Stimulated activated CD4-positive, alpha-beta T cell treated with anti-CD3 and anti-CD28 coated beads, TNF-alpha, amount 100 ng/mL, for 4 hours (primary cell): ENCODE measurements around the gene TMC7.

Experiments
- DNase-seq, 3 experiments: peaks; one replicate each; pipeline ENCODE4 v3.0.0-alpha.2; 2020; ENCODE audit warnings: low read depth in 3 of 3

TMC7 gene

DNA sequence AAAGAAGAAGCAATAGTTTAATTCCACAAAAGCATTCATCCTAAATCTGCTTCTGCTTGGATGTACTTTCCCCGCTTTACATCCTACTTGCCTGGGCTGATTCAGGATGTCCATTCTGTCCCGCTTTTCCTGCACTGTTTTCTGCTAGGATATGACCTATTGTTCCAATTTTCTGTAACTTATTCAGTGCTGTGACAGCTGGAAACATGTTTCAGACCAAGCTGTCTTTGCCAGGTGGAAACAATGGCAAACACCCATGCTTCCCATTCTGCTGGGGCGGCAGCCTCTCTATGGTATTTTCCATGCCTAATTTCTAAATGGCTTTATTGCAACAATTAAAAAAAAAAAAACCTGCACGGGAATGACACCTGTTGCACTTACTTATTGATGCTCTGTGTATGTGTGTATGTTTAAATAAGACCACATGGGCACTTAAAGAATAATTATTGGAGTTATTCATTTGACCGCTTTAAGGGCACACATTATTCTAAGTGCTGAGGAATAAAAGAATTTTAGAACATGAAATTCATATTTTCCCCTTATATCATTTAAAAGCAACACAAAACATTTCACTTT, 104.7 kb downstream of the TMC7 start:
- DNase-seq = no peak

DNA sequence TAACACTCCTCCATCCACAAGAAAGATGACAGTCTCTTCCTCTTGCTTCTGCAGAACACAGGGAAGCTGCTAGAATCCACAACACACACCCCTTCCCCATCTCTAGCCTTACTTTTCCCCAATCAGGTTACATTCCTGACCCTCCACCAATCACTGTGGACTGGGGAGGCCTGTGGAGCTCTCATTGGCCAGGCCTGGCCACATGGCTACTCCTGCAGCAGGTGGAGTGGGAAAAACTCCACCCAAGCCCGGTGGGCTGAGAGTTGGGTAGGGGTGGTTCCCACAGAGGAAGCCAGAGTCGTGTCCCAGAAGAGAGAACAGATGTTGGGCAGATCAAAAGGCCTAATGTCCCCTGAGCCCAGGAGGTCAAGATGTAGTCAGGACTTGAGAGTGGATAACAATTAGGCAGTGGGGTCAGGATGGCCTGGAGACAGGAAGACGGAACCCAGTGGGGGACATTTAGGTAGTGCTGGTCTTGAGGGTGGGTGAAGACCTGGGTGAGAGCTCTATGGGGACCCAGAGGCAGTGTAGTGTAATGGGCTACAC, 105.7 kb downstream of the TMC7 start:
- no peak for DNase-seq

DNA sequence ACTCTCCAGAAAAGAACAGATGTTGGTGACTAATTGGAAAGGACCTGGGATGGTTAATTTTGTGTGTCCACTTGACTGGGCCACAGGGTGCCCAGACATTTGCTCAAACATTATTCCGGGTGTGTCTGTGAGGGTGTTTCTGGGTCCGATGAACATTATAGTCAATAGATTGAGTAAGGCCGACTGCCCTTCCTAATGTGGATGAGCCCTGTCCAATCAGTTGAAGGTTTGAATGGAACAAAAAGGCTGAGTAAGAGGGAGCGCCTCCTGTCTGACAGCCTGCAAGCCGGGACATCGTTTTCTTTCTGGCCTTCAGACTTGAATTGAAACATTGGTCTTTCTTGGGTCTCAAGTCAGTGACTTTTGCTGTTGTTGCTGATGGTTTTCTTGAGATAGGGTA, 107.2 kb downstream of the TMC7 start:
- no peak for DNase-seq

DNA sequence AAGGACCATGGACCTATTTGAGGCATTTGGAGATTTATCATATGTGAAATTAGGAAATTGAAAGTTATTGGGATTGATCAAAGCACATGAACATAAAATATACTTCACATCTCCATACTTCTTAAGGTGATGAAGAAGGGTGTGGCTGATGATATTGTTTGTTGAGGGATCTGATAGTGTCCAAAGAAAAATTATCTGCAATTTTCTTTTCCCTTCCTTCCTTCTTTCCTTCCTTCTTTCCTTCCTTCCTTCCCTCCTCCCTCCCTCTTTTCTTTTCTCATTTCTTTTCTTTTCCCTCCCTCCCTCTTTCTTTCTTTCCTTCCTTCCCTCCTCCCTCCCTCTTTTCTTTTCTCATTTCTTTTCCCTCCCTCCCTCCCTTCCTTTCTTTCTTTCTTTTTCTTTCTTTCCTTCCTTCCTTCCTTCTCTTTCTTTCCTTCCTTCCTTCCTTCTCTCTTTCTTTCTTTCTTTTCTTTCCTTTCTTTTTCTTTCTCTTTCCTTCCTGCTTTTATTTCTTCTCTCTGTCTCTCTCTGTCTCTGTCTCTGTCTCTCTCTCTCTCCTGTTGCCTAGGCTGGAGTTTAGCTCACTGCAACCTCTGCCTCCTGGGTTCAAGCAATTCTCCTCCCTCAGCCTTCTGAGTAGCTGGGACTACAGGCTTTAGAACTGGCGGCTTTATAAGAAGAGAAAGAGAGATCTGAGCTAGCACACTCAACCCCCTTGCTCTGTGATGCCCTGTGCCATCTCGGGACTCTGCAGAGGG, 109.1 kb downstream of the TMC7 start:
- DNase-seq = no peak

DNA sequence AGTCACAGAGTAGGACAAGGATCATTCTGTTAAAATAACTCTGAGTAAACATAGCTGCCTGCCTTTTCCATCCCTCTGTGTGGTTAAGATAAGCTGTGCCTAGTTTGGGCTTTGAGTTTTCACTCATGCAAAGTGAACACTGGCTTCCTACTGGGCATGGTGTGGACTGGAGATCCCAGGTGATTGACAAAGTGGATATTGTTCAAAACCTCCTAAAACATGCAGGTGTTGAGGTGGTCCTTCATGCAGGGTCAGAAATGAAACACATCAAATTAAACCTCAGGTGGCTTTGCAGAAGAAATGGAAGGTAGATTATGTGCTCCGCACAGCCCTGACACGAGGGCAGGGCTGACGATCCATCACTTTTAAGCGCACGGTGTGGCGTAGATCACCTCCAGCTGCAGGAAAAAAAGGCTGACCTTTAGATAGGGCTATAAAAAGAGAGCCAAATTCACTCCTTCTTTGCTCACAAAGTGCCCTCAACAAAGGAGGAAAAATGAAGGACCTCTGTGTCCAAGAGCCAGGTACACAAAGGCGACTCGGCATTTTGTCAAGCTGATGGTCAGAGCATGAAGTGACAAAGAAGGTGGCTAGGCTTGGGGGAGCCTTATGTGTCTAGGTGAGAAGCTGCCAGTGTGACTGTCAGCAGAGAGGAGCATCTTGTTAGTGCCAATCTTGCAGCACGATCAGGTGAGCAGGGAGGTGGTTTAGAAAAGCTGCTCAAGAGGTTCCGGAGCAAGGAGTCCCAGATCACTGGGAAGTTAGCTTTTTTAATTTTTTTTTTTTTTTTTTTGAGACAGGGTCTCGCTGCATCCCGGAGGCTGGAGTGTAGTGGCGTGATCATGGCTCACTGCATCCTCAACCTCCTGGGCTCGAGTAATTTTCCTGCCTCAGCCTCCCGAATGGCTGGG, 110.2 kb downstream of the TMC7 start:
- DNase-seq = no peak

DNA sequence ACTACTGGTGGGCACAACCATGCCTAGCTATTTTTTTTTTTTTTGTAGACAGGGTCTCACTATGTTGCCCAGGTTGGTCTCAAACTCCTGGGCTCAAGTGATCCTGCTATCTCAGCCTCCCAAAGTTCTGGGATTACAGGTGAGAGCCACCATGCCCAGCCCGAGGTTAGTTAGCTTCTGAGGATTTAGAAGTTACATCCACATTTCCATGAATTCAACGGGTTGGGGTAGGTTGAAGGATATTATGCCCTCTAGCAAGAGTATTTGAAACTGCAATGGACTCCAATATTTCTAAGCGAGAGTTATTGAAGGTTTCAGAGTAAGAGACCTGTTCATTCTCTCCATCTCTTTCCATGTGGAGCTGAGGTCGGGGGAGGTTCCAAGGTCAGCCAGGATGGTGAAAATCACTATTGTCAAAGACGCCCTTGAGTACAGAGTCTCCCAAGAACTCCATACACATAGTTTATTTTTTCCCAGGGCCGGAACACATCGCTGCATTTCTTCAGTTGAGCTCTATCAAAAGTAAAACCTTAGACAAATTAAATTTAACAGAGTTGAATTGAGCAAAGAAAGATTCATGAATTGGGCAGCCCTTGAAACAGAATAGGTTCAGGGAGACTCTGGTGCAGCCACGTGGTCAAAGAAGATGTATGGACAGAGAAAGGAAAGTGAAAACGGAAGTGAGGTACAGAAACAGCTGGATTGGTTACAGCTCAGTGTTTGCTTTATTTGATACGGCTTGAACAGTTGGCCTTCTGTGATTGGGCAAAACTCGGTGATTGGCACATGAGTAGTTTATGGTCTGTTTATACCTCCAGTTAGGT, 111.0 kb downstream of the TMC7 start:
- DNase-seq = no peak

DNA sequence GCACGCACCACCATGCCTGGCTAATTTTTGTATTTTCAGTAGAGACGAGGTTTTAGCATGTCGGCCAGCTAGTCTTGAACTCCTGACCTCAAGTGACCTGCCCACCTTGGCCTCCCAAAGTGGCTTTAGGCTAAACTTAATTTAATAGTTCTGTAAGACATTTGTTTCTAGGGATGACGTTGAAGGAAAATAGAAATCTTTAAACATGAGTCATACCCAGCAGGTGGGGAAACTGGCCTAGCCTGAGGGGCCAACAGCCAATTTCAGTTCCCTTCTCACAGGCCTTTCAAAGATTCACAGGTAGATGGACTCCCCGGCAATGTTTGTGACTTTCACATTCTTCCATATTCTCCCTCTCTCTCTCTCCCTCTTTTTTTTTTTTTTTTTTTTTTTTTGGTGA, 111.9 kb downstream of the TMC7 start:
- DNase-seq = no peak

DNA sequence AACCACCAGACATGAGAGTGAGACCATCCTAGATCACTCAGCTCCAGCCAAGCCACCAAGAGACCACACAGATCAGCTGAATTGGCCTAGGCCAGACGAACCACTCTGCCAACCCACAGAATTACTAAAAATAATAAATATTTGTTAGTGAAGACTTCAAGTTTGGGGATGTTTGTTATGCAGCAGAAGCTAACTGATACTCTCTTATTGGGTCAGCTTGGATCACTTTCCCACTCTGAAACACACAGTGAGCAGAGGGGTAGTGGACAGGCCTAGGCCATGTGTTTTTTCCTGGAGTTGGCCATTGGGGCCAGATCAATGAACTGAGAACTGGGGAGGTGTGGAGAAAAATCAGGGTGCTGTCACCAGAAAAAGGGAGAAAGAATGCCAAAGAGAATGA, 114.4 kb downstream of the TMC7 start:
- no peak for DNase-seq

DNA sequence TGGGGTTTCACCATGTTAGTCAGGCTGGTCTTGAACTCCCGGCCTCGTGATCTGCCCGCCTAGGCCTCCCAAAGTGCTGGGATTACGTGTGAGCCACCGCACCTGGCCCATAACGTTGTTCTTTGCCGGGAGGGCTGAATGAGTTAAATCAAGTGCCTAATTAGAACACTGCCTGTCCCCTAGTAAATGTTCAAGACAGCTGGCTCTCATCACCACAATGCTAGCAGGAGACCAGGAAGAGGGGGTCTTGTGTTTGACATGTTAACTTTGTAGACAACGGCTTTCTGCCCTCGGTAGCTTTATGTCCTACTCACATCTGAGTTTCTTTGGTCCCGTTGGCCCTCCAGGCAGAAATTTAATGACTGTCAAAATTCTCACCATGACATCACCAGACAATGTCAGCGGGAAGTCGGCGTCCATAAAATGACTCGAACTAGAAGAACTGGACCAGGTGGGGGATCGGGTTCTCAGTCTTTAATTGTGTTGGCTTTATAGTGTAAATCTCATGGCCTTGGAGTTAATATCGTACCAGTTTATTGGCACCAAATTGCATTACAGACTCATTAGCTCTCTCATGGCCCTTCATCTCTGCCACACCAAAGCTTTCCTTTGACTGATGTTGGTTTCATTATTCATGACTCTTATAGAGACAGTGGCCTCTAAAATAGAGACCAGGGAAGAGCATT, 118.6 kb downstream of the TMC7 start:
- no peak for DNase-seq

DNA sequence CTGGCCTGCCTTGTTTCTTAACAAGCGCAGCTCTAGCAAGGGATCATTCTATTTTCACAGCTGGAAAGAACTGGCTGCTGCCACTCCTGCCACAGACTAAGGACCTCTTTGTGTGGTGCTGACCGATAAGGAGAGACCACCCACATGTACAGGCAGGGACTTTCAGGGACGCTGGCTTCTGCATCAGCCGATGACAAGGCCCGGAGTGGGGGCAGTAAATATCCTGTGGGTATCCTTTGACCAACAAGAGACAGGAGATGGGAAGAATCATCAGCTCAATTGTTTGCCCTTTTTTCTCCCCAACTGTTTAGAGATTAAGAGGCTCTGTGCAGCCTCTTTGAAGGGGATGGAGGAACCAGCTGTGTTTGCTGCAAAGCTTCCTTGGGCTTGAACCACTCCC, 120.9 kb downstream of the TMC7 start:
- DNase-seq = no peak

DNA sequence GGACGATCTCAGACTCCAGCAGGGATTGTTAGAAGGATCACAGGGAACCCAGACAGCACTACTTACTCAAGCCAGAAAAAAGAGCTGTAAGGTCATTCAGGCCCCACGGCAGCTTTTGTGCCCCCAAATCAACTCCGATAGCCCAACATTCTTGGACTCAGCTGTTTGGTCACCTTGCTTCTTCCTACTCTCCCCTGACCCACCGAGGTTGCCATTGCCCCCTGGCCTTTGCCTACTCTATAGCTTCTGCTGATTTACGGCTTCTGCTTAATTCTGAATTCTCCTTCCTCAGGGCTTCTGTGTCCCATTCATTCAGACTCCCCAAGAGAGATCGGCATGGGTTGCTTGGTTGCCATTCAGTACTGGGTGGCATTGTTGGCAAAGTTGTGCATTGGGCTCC, 121.4 kb downstream of the TMC7 start:
- no peak for DNase-seq

DNA sequence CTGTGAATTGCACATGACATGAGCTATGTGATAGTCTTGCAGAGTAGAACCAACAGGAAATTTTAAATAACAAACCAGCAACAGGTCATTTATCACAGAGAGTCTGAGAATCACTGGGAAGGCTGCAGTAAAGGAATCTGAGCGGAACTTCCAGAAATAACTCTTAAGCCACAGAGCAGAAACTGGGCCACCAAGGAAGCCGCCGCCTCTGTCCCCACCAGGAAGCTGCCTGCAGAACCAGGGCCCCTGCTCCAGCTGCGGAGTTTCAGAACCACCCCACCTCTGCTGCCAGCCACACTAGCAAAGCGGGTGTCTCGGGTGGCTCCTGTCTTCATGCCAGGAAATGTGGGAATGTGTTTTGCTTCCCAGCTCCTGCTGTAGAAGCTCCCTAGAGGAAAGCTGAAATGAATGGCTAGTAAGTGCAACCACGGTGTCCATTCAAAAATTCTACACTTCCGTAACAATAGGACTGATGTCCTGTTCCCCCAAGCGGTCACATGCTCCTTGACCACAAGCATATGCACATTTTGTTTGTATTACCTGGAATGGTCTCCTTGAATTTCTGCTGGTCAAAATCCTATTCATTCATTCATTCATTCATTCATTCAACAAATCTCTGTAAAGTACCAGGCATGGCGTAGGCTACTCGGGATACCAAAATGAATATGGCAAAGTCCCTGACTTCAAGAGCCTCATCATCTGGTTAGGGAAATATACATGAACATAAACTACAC, 122.3 kb downstream of the TMC7 start:
- no peak for DNase-seq

DNA sequence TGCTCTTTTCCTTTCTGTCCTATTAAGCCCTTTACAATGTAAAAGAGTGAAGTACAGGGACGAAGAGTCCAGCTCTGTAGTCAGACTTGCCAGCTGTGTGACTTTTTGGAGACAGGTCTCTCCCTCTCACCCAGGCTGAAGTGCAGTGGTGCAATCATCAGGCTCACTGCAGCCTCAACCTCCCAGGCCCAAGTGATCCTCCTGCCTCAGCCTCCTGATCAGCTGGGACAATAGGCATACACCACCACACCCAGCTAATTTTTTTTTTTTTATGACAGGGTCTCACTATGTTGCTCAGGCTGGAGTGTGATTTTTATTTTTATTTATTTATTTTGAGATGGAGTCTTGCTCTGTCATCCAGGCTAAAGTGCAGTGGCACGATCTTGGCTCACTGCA, 122.9 kb downstream of the TMC7 start:
- DNase-seq = no peak

DNA sequence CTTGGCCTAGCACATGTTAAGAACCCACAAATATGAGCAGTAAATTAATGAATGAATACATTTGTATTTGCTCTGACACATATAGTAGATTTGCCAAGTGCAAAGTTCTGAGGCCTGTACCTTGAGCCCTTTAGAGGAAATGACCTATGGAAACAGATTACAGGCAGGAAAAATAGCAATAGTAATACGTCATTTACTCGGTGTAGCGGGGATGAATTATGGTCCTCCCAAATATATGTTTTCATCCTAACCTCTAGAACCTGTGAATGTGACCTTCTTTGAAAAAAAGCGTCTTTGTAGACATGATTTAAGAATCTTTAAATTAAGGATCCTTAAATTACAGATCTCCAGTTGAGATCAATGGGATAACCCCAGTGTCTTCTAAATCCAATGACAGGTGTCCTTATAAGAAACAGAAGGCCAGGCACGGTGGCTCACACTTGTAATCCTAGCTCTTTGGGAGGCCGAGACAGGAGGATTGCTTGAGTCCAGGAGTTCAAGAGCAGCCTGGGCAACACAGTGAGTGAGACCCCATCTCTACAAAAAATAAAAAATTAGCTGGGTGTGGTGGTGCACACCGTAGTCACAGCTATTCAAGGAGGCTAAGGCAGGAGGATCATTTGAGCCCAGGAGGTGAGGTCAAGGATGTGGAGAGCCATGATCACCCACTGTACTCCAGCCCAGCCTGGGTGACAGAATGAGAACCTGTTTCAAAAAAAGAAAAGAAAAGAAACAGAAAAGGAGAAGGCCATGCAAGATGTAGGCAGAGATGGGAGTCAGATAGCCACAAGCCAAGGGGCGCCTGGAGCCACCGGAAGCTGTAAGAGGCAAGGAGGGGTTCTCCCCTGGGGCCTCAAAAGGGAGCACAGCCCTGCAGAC, 124.9 kb downstream of the TMC7 start:
- no peak for DNase-seq

DNA sequence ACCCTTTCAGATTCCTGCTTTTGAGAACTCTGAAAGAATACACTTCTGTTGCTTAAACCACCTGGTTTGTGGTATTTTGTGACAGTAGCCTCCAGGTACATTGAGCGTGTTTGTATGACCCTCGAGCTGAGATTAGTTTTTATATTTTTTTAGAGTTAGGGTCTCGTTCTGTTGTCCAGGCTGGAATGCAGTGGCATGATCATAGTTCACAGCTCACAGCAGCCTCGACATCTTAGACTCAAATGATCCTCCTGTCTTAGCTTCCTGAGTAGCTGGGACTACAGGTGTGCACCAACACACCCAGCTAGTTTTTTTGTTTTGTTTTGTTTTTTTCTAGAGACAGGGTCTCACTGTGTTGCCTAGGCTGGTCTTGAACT, 125.5 kb downstream of the TMC7 start:
- DNase-seq = no peak

DNA sequence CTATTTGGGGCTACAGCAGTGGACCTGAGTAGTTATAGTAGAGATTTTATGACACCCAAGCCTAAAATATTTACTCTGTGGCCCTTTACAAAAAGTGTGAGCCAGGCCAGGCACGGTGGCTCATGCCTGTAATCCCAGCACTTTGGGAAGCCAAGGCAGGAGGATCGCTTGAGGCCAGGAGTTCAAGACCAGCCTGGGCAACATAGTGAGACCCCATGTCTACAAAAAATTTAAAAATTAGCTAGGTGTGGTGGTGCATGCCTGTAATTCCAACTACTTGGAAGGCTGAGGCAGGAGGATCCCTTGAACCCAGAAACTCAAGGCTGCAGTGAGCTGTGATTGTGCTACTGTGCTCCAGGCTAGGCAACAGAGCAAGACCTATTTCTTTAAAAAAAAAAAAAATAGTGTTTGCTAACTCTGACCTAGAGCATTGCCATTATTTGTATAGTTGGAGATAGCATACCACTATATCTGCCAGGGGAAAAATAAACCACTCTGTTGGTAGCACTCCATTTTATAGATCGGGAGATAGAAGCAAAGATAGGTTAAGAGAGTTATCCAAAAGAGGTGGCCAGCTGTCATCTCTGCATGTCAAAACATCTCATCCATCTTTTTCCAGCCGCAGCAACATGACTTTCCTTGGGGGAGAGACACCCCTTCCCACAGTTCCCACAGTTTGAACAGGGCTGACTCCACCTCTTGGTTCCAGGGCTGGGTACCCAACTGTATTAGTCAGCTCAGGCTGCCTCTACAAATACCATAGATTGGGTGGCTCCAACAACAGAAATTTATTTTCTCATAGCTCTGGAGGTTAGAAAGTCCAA, 127.0 kb downstream of the TMC7 start:
- DNase-seq = no peak

DNA sequence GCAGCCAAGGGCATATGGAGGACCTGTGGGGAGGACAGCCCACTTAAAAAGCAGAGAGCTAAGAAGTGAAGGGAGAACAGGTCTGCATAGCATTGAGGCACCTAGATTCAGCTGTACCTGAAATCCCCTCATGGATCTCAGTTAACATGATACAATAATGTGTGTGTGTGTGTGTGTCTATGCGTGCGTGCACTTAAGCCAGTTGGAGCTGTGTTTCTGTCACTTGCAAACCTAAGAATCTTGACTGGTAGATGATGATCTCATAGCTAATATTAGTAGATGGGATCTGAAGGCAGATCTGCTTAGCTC, 128.3 kb downstream of the TMC7 start:
- DNase-seq = no peak
